ENCODE data around the gene MFSD6L. TPM values are rescaled to one million over a fixed set of nuclear protein-coding genes. Genes with fewer than 3 reads are reported as not detected.

Gene MFSD6L
- total RNA-seq, 1 experiment from 2014 or later, result 4.0 TPM

GRCh38 chr17:8800656-8801055 is 1.5 kb upstream of the MFSD6L start (continued):
- TF ChIP-seq STAT6 (CRISPR knock-in tag; conservative IDR thresholded peaks at IDR 0.05; ENCODE audit: low read depth) (no peak), SOX15 (CRISPR knock-in tag; IDR thresholded peaks at IDR 0.05) (no peak), KAT7 (CRISPR knock-in tag; IDR thresholded peaks at IDR 0.05; ENCODE audit: borderline replicate concordance) (no peak), FOXP4 (CRISPR knock-in tag; IDR thresholded peaks at IDR 0.05) (no peak), OVOL2 (CRISPR knock-in tag; IDR thresholded peaks at IDR 0.05; ENCODE audit: borderline replicate concordance) (no peak), IRF1 (CRISPR knock-in tag; IDR thresholded peaks at IDR 0.05) (no peak)

- Mint-ChIP-seq H3K27me3 (ENCODE audit: low read depth) (peaks cover 4% of the 10 kb centered on the region; the same call in 1 of the 2 replicates), H3K4me1 (peaks cover 27% of the 10 kb centered on the region), H3K36me3 (no peaks in the 10 kb centered on the region), H3K9me3 (no peaks in the 10 kb centered on the region), H3K27ac (no peak overlapping the region), H3K4me3 (peak overlapping the region; percentile 54)
- CTCF ChIA-PET, result interaction anchor here (0.5 to 8.9 kb wide), 35 partner anchors 8 to 993 kb away, joined by 3 to 132 read pairs (median 5); partner anchors contain the start of genes MYH10 and PIK3R5
- DNase-seq (ENCODE audit: low spot score) (no peak), ATAC-seq (no peak)
- TF ChIP-seq RELA (CRISPR knock-in tag; IDR thresholded peaks at IDR 0.05; ENCODE audit: borderline replicate concordance), result no peak
- TF ChIP-seq TEAD1 (CRISPR knock-in tag; IDR thresholded peaks at IDR 0.05), result 0 out of 2 replicates have a peak, but pooled peaks have one; percentile 12
- POLR2A ChIA-PET, result interaction anchor here (0.6 to 1.4 kb wide), 3 partner anchors 89 to 196 kb away, joined by 3 to 7 read pairs (median 5); no protein-coding TSS in a partner anchor
Measured at GRCh38 chr17:8799570-8800212, 526 bp upstream of the MFSD6L start.

GRCh38 chr17:8798176-8798845 is 854 bp downstream of the MFSD6L start:
- POLR2A ChIA-PET, result interaction anchor here (0.6 kb wide), 3 partner anchors 35 to 404 kb away, joined by 3 to 7 read pairs (median 4); partner anchors contain the start of gene PIK3R5
- peaks cover 17% of the 10 kb centered on the region for H3K4me1 Mint-ChIP-seq
- CTCF ChIA-PET, result interaction anchor here (0.6 to 8.9 kb wide), 21 partner anchors 8 to 724 kb away, joined by 3 to 132 read pairs (median 5); partner anchors contain the start of genes MYH10 and PIK3R5
- DNase-seq (ENCODE audit: low spot score), result no peak
- H3K4me3 Mint-ChIP-seq, result peak overlapping the region; percentile 81
- no peaks in the 10 kb centered on the region for H3K36me3 Mint-ChIP-seq
- peak overlapping the region; percentile 27; the same call in 1 of the 2 replicates for H3K27ac Mint-ChIP-seq
- ATAC-seq, result peak; percentile 5; the same call in 1 of the 2 replicates
- no peak for TF ChIP-seq ZNF281 (CRISPR knock-in tag; IDR thresholded peaks at IDR 0.05)
- no peak for TF ChIP-seq MLX (CRISPR knock-in tag; IDR thresholded peaks at IDR 0.05)
- H3K27me3 Mint-ChIP-seq (ENCODE audit: low read depth), result peaks cover 4% of the 10 kb centered on the region; the same call in 1 of the 2 replicates
- H3K9me3 Mint-ChIP-seq, result no peaks in the 10 kb centered on the region

Measured in WTC11 (cell line).